Astrocyte (in vitro differentiated cells and primary cell): ENCODE results near the gene ZSWIM8. TPM values are rescaled to one million over a fixed set of nuclear protein-coding genes. Genes with fewer than 3 reads are reported as not detected.

Experiments
- DNase-seq: peaks from one replicate; pipeline ENCODE4 v3.0.0-alpha.2; 2010; ENCODE audit warnings: low read depth
- FAIRE-seq: peaks from 2 replicates; lab custom pipeline; 2011; peaks lifted over from hg19 to GRCh38; lab: Jason Lieb, UNC
- H2AFZ ChIP-seq: 2 replicates; pipeline ENCODE4 v1.6.0; 2012; ENCODE audit warnings: low read depth, low read length, inconsistent platforms
- H3K27ac ChIP-seq: 2 replicates; pipeline ENCODE4 v1.5.1; 2011; ENCODE audit warnings: low read depth, low read length, inconsistent platforms
- H3K27me3 ChIP-seq: 2 replicates; pipeline ENCODE4 v1.6.0; 2011; ENCODE audit warnings: low read length, inconsistent platforms; ENCODE audit not compliant: insufficient read depth
- H3K36me3 ChIP-seq: 2 replicates; pipeline ENCODE4 v1.5.1; 2011; ENCODE audit warnings: low read length, inconsistent platforms; ENCODE audit not compliant: insufficient read depth
- H3K4me1 ChIP-seq: 2 replicates; pipeline ENCODE4 v1.5.1; 2011; ENCODE audit warnings: low read length, inconsistent platforms; ENCODE audit not compliant: insufficient read depth
- H3K4me2 ChIP-seq: 2 replicates; pipeline ENCODE4 v1.6.0; 2012; ENCODE audit warnings: low read length, inconsistent platforms
- H3K4me3 ChIP-seq: 2 replicates; pipeline ENCODE4 v1.5.1; 2011; ENCODE audit warnings: low read depth, mild to moderate bottlenecking, low read length, inconsistent platforms; ENCODE audit not compliant: insufficient read depth
- H3K79me2 ChIP-seq: 2 replicates; pipeline ENCODE4 v1.6.0; 2012; ENCODE audit warnings: mild to moderate bottlenecking, low read length, inconsistent platforms; ENCODE audit not compliant: insufficient read depth
- H3K9ac ChIP-seq: 2 replicates; pipeline ENCODE4 v1.6.0; 2012; ENCODE audit warnings: mild to moderate bottlenecking, low read length, inconsistent platforms
- H3K9me3 ChIP-seq: 2 replicates; pipeline ENCODE4 v1.5.1; 2012; ENCODE audit warnings: low read depth, mild to moderate bottlenecking, low read length, inconsistent platforms; ENCODE audit not compliant: insufficient read depth
- H4K20me1 ChIP-seq: 2 replicates; pipeline ENCODE4 v1.6.0; 2012; ENCODE audit warnings: low read length, inconsistent platforms; ENCODE audit not compliant: insufficient read depth
- H3K27ac Mint-ChIP-seq: one replicate; pipeline ENCODE4 v1.8.0; 2021; ENCODE audit warnings: mild to moderate bottlenecking, mixed read lengths; ENCODE audit not compliant: unreplicated experiment
- H3K27me3 Mint-ChIP-seq: one replicate; pipeline ENCODE4 v1.8.0; 2021; ENCODE audit warnings: low read depth, mixed read lengths; ENCODE audit not compliant: unreplicated experiment
- H3K36me3 Mint-ChIP-seq: one replicate; pipeline ENCODE4 v1.8.0; 2021; ENCODE audit warnings: low read depth, mixed read lengths; ENCODE audit not compliant: unreplicated experiment
- H3K4me1 Mint-ChIP-seq: one replicate; pipeline ENCODE4 v1.8.0; 2021; ENCODE audit warnings: low read depth, mixed read lengths; ENCODE audit not compliant: unreplicated experiment
- H3K4me3 Mint-ChIP-seq: one replicate; pipeline ENCODE4 v1.8.0; 2021; ENCODE audit warnings: mild to moderate bottlenecking, moderate library complexity, mixed read lengths; ENCODE audit not compliant: unreplicated experiment
- H3K9me3 Mint-ChIP-seq: one replicate; pipeline ENCODE4 v1.8.0; 2021; ENCODE audit warnings: mild to moderate bottlenecking, mixed read lengths; ENCODE audit not compliant: unreplicated experiment
- CTCF ChIP-seq: IDR thresholded peaks from 2 replicates; pipeline ENCODE4 v1.5.1; 2011; ENCODE audit warnings: low read depth, mild to moderate bottlenecking, inconsistent platforms, low read length, moderate library complexity; ENCODE audit not compliant: insufficient read depth
- EZH2 ChIP-seq: IDR thresholded peaks from 2 replicates; pipeline ENCODE4 v1.6.1; 2012; ENCODE audit warnings: mild to moderate bottlenecking, low read length, inconsistent platforms; ENCODE audit not compliant: insufficient read depth
- total RNA-seq: library from RNA; stranded (reverse); gene quantifications from 2 replicates; pipeline ENCODE4 v1.2.1, GENCODE V29; 2021

Gene ZSWIM8
- total RNA-seq, 1 donor from 2014 or later = 70.2 TPM

GRCh38 chr10:73743327-73743904, 42.0 kb upstream of the ZSWIM8 start:
- H3K4me3 Mint-ChIP-seq = peak overlapping the region; percentile 98
- no peaks in the 10 kb centered on the region for H3K27me3 Mint-ChIP-seq
- no peaks in the 10 kb centered on the region for H3K9me3 Mint-ChIP-seq
- Histone ChIP-seq H3K4me2 (peak overlapping the region; percentile 84), H3K36me3 (peaks cover 8% of the 10 kb centered on the region), H3K4me3 (peak overlapping the region; percentile 87), H3K4me1 (peaks cover 21% of the 10 kb centered on the region), H3K79me2 (peaks cover 62% of the 10 kb centered on the region), H3K9me3 (no peaks in the 10 kb centered on the region), H3K27me3 (no peaks in the 10 kb centered on the region), H2AFZ (peak overlapping the region; percentile 62), H3K27ac (peak overlapping the region; percentile 98), H3K9ac (peak overlapping the region; percentile 94), H4K20me1 (no peaks in the 10 kb centered on the region)
- no peak for DNase-seq
- TF ChIP-seq CTCF (no peak), EZH2 (no peak)
- H3K4me1 Mint-ChIP-seq = peaks cover 20% of the 10 kb centered on the region
- peaks cover 4% of the 10 kb centered on the region for H3K36me3 Mint-ChIP-seq
- FAIRE-seq = no peak
- H3K27ac Mint-ChIP-seq = peak overlapping the region; percentile 99

GRCh38 chr10:73743905-73744663, 41.3 kb upstream of the ZSWIM8 start, which contains the start of gene SEC24C:
Gene SEC24C, plus strand, starts transcription at chr10:73744372. Its CDS starts 2,461 bp downstream, at chr10:73746833.
- Histone ChIP-seq H3K4me1 (peaks cover 21% of the 10 kb centered on the region), H3K4me2 (peak within 1 kb of the TSS; percentile 84), H3K9ac (peak within 1 kb of the TSS; percentile 94), H3K36me3 (peaks cover 11% of the 10 kb centered on the region), H3K9me3 (no peaks in the 10 kb centered on the region), H3K27me3 (no peaks in the 10 kb centered on the region), H4K20me1 (peaks cover 4% of the 10 kb centered on the region), H3K27ac (peak within 1 kb of the TSS; percentile 98), H3K79me2 (peaks cover 66% of the 10 kb centered on the region), H3K4me3 (peak within 1 kb of the TSS; percentile 87), H2AFZ (peak within 1 kb of the TSS; percentile 62)
- DNase-seq (peak; percentile 88), FAIRE-seq (no peak)
- TF ChIP-seq CTCF = no peak
- no peak for TF ChIP-seq EZH2
- Mint-ChIP-seq H3K36me3 (peaks cover 7% of the 10 kb centered on the region), H3K27me3 (no peaks in the 10 kb centered on the region), H3K27ac (peak within 1 kb of the TSS; percentile 99), H3K9me3 (no peaks in the 10 kb centered on the region), H3K4me3 (peak within 1 kb of the TSS; percentile 98), H3K4me1 (peaks cover 22% of the 10 kb centered on the region)

GRCh38 chr10:73744664-73744975, 40.8 kb upstream of the ZSWIM8 start:
- Histone ChIP-seq H3K27me3 (no peaks in the 10 kb centered on the region), H3K9ac (peak overlapping the region; percentile 94), H3K79me2 (peaks cover 69% of the 10 kb centered on the region), H2AFZ (peak overlapping the region; percentile 62), H4K20me1 (peaks cover 8% of the 10 kb centered on the region), H3K36me3 (peaks cover 11% of the 10 kb centered on the region), H3K4me3 (peak overlapping the region; percentile 87), H3K9me3 (no peaks in the 10 kb centered on the region), H3K4me1 (peaks cover 21% of the 10 kb centered on the region), H3K4me2 (peak overlapping the region; percentile 84), H3K27ac (peak overlapping the region; percentile 98)
- FAIRE-seq = no peak
- Mint-ChIP-seq H3K4me3 (peak overlapping the region; percentile 98), H3K36me3 (peaks cover 9% of the 10 kb centered on the region), H3K27ac (peak overlapping the region; percentile 99), H3K27me3 (no peaks in the 10 kb centered on the region), H3K9me3 (no peaks in the 10 kb centered on the region), H3K4me1 (peaks cover 24% of the 10 kb centered on the region)
- TF ChIP-seq CTCF = no peak
- no peak for TF ChIP-seq EZH2
- peak; percentile 44 for DNase-seq
